Measurements from ENCODE around the gene CNTN6.

Gene CNTN6

GRCh38 chr3:1348547-1348946 lies 255.7 kb downstream of the CNTN6 start:
- Histone ChIP-seq H3K4me1 (ENCODE audit: low read depth, poor library complexity, severe bottlenecking) (no peaks in the 10 kb centered on the region), H3K9ac (no peak overlapping the region), H3K79me2 (ENCODE audit: insufficient read depth, low read depth) (no peaks in the 10 kb centered on the region), H2AFZ (ENCODE audit: low read depth) (no peak overlapping the region), H3K4me2 (no peak overlapping the region), H3K27ac (no peak overlapping the region), H3K4me3 (IDR thresholded peaks at IDR 0.05; ENCODE audit: insufficient read depth, low read depth, low read length) (no peak overlapping the region), H3K36me3 (ENCODE audit: insufficient read depth) (no peaks in the 10 kb centered on the region), H3K27me3 (ENCODE audit: insufficient read depth, low read depth) (no peaks in the 10 kb centered on the region), H4K20me1 (ENCODE audit: insufficient read depth) (no peaks in the 10 kb centered on the region)
- TF ChIP-seq CTCF (conservative IDR thresholded peaks at IDR 0.05; ENCODE audit: low read depth, low read length), result no peak

- Histone ChIP-seq H3K36me3 (ENCODE audit: insufficient read depth) (no peaks in the 10 kb centered on the region), H3K4me3 (IDR thresholded peaks at IDR 0.05; ENCODE audit: insufficient read depth, low read depth, low read length) (no peak overlapping the region), H3K4me1 (ENCODE audit: low read depth, poor library complexity, severe bottlenecking) (no peaks in the 10 kb centered on the region), H3K27ac (no peak overlapping the region), H3K4me2 (no peak overlapping the region), H4K20me1 (ENCODE audit: insufficient read depth) (no peaks in the 10 kb centered on the region), H3K27me3 (ENCODE audit: insufficient read depth, low read depth) (no peaks in the 10 kb centered on the region), H3K79me2 (ENCODE audit: insufficient read depth, low read depth) (no peaks in the 10 kb centered on the region), H2AFZ (ENCODE audit: low read depth) (no peak overlapping the region), H3K9ac (no peak overlapping the region)
- TF ChIP-seq CTCF (conservative IDR thresholded peaks at IDR 0.05; ENCODE audit: low read depth, low read length), result no peak
These were observed 258.1 kb downstream of the CNTN6 start for GRCh38 chr3:1350885-1351284.

- no peak overlapping the region for H3K27ac ChIP-seq
These were observed 262.9 kb downstream of the CNTN6 start for GRCh38 chr3:1355691-1356090.

GRCh38 chr3:1356101-1356500 lies 263.3 kb downstream of the CNTN6 start:
- Histone ChIP-seq H3K4me3 (IDR thresholded peaks at IDR 0.05; ENCODE audit: insufficient read depth, low read depth, low read length) (no peak overlapping the region), H3K4me2 (no peak overlapping the region), H3K79me2 (ENCODE audit: insufficient read depth, low read depth) (no peaks in the 10 kb centered on the region), H3K9ac (no peak overlapping the region), H3K4me1 (ENCODE audit: low read depth, poor library complexity, severe bottlenecking) (no peaks in the 10 kb centered on the region), H3K36me3 (ENCODE audit: insufficient read depth) (no peaks in the 10 kb centered on the region), H4K20me1 (ENCODE audit: insufficient read depth) (no peaks in the 10 kb centered on the region), H3K27me3 (ENCODE audit: insufficient read depth, low read depth) (no peaks in the 10 kb centered on the region), H2AFZ (ENCODE audit: low read depth) (no peak overlapping the region), H3K27ac (no peak overlapping the region)
- TF ChIP-seq CTCF (conservative IDR thresholded peaks at IDR 0.05; ENCODE audit: low read depth, low read length), result no peak

More at GRCh38 chr3:1355691-1356090, 262.9 kb downstream of the CNTN6 start:
- Histone ChIP-seq H3K27me3 (ENCODE audit: insufficient read depth, low read depth) (no peaks in the 10 kb centered on the region), H3K4me2 (no peak overlapping the region), H3K36me3 (ENCODE audit: insufficient read depth) (no peaks in the 10 kb centered on the region), H2AFZ (ENCODE audit: low read depth) (no peak overlapping the region), H3K9ac (no peak overlapping the region), H3K79me2 (ENCODE audit: insufficient read depth, low read depth) (no peaks in the 10 kb centered on the region), H3K4me3 (IDR thresholded peaks at IDR 0.05; ENCODE audit: insufficient read depth, low read depth, low read length) (no peak overlapping the region), H3K4me1 (ENCODE audit: low read depth, poor library complexity, severe bottlenecking) (no peaks in the 10 kb centered on the region), H4K20me1 (ENCODE audit: insufficient read depth) (no peaks in the 10 kb centered on the region)
- no peak for TF ChIP-seq CTCF (conservative IDR thresholded peaks at IDR 0.05; ENCODE audit: low read depth, low read length)

Measured in KMS-11 (cell line).